ENCODE data around the gene TENM4. TPM values are rescaled to one million over a fixed set of nuclear protein-coding genes. Genes with fewer than 3 reads are reported as not detected.

The TENM4 gene
- total and polyA plus RNA-seq, 4 experiments from 2014 or later = 0.25 to 0.28 TPM; not detected in 2

DNA sequence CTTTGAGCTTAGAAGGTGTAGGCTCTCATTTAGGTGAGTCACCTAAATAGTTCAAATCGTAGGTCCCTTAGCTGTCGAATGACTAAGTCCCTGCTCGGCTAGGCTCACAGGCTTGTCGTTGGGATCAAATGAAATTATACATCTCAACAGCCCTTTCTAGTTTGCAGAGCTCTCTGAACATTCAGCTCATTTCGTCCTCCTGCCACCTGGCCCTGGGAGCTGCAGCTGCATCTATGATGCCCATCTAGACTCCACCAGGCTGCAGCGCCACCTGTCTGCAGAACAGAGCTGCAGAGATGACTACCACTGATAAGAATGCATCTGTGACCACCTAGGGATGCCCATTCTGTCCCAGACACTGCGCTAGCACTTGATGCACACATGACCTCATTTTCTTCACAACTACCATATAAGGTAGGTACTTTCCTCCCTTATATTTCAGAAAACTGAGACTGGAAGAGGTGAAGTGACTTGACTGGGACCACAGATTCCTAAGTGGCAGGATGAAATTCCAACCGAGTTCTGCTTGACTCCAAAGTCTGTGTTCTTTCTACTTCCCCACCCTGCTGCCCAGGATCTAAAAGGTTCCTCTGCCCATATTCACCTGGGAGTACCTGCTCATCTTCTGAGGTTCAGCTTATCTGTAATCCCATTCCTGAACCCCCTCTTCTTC is 725.1 kb downstream of the TENM4 start:
- H3K27me3 Mint-ChIP-seq = peaks cover 2% of the 10 kb centered on the region in 2 donors
- H3K4me1 Mint-ChIP-seq = no peaks in the 10 kb centered on the region
- Histone ChIP-seq H3K27ac (ENCODE audit: low read depth, low read length) (no peak overlapping the region), H3K36me3 (ENCODE audit: insufficient read depth, low read length) (no peaks in the 10 kb centered on the region), H3K9me3 (ENCODE audit: control insufficient read depth in 1 of 2, low read length in 2 of 2) (no peaks in the 10 kb centered on the region), H3K4me3 (ENCODE audit: low read length in 2 of 2) (no peak overlapping the region), H3K4me1 (ENCODE audit: insufficient read depth, low read length) (no peaks in the 10 kb centered on the region), H3K27me3 (ENCODE audit: insufficient read depth, low read length) (no peaks in the 10 kb centered on the region)
- no peak for DNase-seq
- H3K27ac Mint-ChIP-seq = peak overlapping the region in 1 of 7 donors; percentile 39
- ChIA-PET POLR2A (ENCODE audit: partially characterized antibody) (no interaction called here), CTCF (ENCODE audit: partially characterized antibody) (interaction anchor here (1.0 to 1.2 kb wide), 5 partner anchors 10 to 70 kb away, joined by 3 to 6 read pairs (median 3); no protein-coding TSS in a partner anchor)
- intact Hi-C loops (cut with micrococcal nuclease) = no loop called here
- no peaks in the 10 kb centered on the region for H3K9me3 Mint-ChIP-seq
- no peaks in the 10 kb centered on the region for H3K36me3 Mint-ChIP-seq
- H3K4me3 Mint-ChIP-seq = no peak overlapping the region

DNA sequence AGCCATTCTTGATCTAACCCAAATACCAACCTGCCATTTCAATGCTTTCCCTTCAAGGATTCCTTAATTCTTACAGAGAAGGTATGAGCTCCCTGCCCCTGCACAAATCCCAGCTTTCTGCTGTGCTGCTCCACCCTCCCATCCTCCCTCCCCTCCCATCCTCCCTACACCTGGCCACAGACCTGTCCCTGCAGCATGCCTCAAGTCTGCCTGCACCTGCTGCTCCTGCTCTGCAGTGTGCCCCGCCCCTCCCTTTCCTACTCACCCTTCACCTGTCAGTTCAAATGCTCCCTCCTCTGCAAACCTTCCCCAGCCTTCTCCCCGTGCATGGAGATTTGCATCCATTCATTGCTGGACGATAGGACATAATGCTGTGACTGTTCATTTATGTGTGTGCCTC is 726.3 kb downstream of the TENM4 start:
- Mint-ChIP-seq H3K36me3 (no peaks in the 10 kb centered on the region), H3K4me3 (no peak overlapping the region), H3K27ac (no peak overlapping the region), H3K27me3 (peaks cover 2 to 5% of the 10 kb centered on the region in 2 donors), H3K4me1 (no peaks in the 10 kb centered on the region), H3K9me3 (no peaks in the 10 kb centered on the region)
- CTCF ChIA-PET (ENCODE audit: partially characterized antibody) = interaction anchor here (1.0 kb wide), 1 partner anchor 11 kb away, joined by 3 read pairs; no protein-coding TSS in a partner anchor
- H3K36me3 ChIP-seq (ENCODE audit: insufficient read depth, low read length) = no peaks in the 10 kb centered on the region
- POLR2A ChIA-PET (ENCODE audit: partially characterized antibody) = no interaction called here
- H3K27ac ChIP-seq (ENCODE audit: low read depth, low read length) = no peak overlapping the region
- no peak for DNase-seq
- no peaks in the 10 kb centered on the region for H3K9me3 ChIP-seq (ENCODE audit: control insufficient read depth in 1 of 2, low read length in 2 of 2)
- H3K4me1 ChIP-seq (ENCODE audit: insufficient read depth, low read length) = no peaks in the 10 kb centered on the region
- H3K4me3 ChIP-seq (ENCODE audit: low read length in 2 of 2) = no peak overlapping the region
- H3K27me3 ChIP-seq (ENCODE audit: insufficient read depth, low read length) = no peaks in the 10 kb centered on the region
- intact Hi-C loops (cut with micrococcal nuclease) = no loop called here

DNA sequence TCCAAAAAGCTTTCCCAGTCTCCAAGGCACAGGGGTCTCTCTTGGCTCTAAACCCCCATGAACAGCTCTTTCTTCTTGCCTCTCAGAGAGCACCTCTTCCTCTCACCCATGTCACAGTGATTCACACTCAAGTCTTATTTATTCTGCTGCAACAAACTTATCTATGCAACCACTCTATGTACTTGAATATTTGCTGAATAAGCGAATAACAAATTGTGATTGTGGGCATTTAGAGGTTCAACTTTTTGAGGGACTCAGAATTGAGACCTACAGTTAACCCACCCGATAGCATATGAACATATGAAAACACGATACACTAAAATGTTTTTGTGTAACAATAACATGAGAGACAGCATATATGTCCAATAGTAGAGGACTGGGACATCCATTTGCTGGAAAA is 729.1 kb downstream of the TENM4 start:
- POLR2A ChIA-PET (ENCODE audit: partially characterized antibody) = no interaction called here
- Histone ChIP-seq H3K9me3 (ENCODE audit: control insufficient read depth in 1 of 2, low read length in 2 of 2) (no peaks in the 10 kb centered on the region), H3K27ac (ENCODE audit: low read depth, low read length) (no peak overlapping the region), H3K27me3 (ENCODE audit: insufficient read depth, low read length) (no peaks in the 10 kb centered on the region), H3K36me3 (ENCODE audit: insufficient read depth, low read length) (no peaks in the 10 kb centered on the region), H3K4me1 (ENCODE audit: insufficient read depth, low read length) (no peaks in the 10 kb centered on the region), H3K4me3 (ENCODE audit: low read length in 2 of 2) (no peak overlapping the region)
- intact Hi-C loops (cut with micrococcal nuclease) = no loop called here
- no peaks in the 10 kb centered on the region for H3K9me3 Mint-ChIP-seq
- H3K36me3 Mint-ChIP-seq = no peaks in the 10 kb centered on the region
- H3K4me1 Mint-ChIP-seq = no peaks in the 10 kb centered on the region
- no peak for DNase-seq
- no peak overlapping the region for H3K27ac Mint-ChIP-seq
- H3K4me3 Mint-ChIP-seq = no peak overlapping the region
- H3K27me3 Mint-ChIP-seq = peaks cover 5 to 6% of the 10 kb centered on the region in 2 donors
- CTCF ChIA-PET (ENCODE audit: partially characterized antibody) = no interaction called here

DNA sequence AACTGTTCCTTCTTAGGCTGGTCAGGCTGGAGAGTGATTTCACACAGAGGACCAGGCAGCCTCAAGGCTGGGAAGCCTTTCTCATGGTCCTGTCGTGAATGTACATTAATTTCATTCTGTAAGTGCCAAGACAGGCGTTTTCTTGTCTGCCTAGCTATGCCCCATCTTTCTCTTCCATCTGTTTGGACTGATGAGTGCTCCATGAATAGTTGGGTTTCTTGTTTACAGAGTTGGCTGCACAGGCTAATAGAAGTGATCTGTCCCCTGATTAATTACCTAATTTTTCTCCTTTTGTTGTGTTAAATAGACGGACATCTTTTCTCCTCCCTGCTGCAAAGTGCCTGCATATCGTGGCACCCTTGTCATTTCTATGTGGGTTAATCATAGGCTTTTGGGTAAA is 730.4 kb downstream of the TENM4 start:
- POLR2A ChIA-PET (ENCODE audit: partially characterized antibody) = no interaction called here

DNA sequence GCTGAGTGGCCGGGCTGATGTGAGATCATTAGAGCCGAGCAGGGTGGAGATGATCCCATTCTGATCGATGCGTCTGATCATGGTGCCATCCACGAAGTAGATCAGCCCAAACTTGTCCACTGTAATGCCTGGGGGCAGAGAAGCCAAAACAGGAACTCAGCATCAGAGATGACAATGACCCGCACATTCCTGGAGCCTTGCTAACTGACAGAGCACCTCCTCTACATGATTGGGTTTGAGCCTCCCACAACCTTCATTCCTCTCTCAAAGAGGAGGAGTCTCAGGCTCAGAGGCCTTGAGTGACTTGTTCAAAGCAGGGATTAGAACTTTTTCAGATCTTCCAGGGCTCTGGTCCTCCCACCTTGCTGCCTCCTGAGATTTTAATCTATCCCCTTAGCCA is 732.4 kb downstream of the TENM4 start:
- DNase-seq = no peak
- no peaks in the 10 kb centered on the region for H3K9me3 ChIP-seq (ENCODE audit: control insufficient read depth in 1 of 2, low read length in 2 of 2)
- no peaks in the 10 kb centered on the region for H3K36me3 ChIP-seq (ENCODE audit: insufficient read depth, low read length)
- H3K4me3 Mint-ChIP-seq = no peak overlapping the region
- peaks cover 5 to 6% of the 10 kb centered on the region in 2 donors for H3K27me3 Mint-ChIP-seq
- POLR2A ChIA-PET (ENCODE audit: partially characterized antibody) = no interaction called here
- no peak overlapping the region for H3K27ac ChIP-seq (ENCODE audit: low read depth, low read length)
- no peak overlapping the region for H3K27ac Mint-ChIP-seq
- H3K27me3 ChIP-seq (ENCODE audit: insufficient read depth, low read length) = no peaks in the 10 kb centered on the region
- H3K9me3 Mint-ChIP-seq = no peaks in the 10 kb centered on the region
- no peaks in the 10 kb centered on the region for H3K4me1 ChIP-seq (ENCODE audit: insufficient read depth, low read length)
- H3K4me1 Mint-ChIP-seq = no peaks in the 10 kb centered on the region
- no peak overlapping the region for H3K4me3 ChIP-seq (ENCODE audit: low read length in 2 of 2)
- intact Hi-C loops (cut with micrococcal nuclease) = no loop called here
- no peaks in the 10 kb centered on the region for H3K36me3 Mint-ChIP-seq
- CTCF ChIA-PET (ENCODE audit: partially characterized antibody) = no interaction called here

More for the DNA sequence above, 730.4 kb downstream of the TENM4 start:
- no peak for DNase-seq
- Histone ChIP-seq H3K9me3 (ENCODE audit: control insufficient read depth in 1 of 2, low read length in 2 of 2) (no peaks in the 10 kb centered on the region), H3K4me1 (ENCODE audit: insufficient read depth, low read length) (no peaks in the 10 kb centered on the region), H3K4me3 (ENCODE audit: low read length in 2 of 2) (no peak overlapping the region), H3K27me3 (ENCODE audit: insufficient read depth, low read length) (no peaks in the 10 kb centered on the region), H3K36me3 (ENCODE audit: insufficient read depth, low read length) (no peaks in the 10 kb centered on the region), H3K27ac (ENCODE audit: low read depth, low read length) (no peak overlapping the region)
- H3K27me3 Mint-ChIP-seq = peaks cover 5 to 6% of the 10 kb centered on the region in 2 donors
- H3K4me1 Mint-ChIP-seq = no peaks in the 10 kb centered on the region
- no peaks in the 10 kb centered on the region for H3K9me3 Mint-ChIP-seq
- H3K27ac Mint-ChIP-seq = no peak overlapping the region
- H3K4me3 Mint-ChIP-seq = no peak overlapping the region
- no peaks in the 10 kb centered on the region for H3K36me3 Mint-ChIP-seq
- CTCF ChIA-PET (ENCODE audit: partially characterized antibody) = no interaction called here
- intact Hi-C loops (cut with micrococcal nuclease) = no loop called here

DNA sequence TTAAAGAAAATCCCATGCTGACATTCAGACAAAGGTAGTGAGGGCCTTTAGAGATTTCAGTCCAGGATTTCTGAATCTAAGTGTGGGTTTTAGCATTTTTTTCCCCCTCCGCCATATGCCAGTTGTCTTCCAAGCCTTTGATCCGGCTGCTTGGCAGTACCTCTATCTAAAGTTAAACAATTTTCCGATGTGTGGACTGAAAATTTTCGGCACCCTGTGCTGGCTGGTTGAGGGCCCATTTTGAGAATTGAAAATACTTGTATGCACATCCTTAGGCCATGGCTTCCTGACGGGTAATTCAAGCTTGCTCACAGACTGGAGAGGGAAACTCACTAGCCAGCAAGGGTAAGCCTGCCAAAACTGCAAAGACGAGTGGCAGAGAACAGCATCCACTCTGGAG is 734.3 kb downstream of the TENM4 start:
- DNase-seq = no peak
- ChIA-PET CTCF (ENCODE audit: partially characterized antibody) (no interaction called here), POLR2A (ENCODE audit: partially characterized antibody) (no interaction called here)
- Histone ChIP-seq H3K4me3 (ENCODE audit: low read length in 2 of 2) (no peak overlapping the region), H3K9me3 (ENCODE audit: control insufficient read depth in 1 of 2, low read length in 2 of 2) (no peaks in the 10 kb centered on the region), H3K36me3 (ENCODE audit: insufficient read depth, low read length) (no peaks in the 10 kb centered on the region), H3K4me1 (ENCODE audit: insufficient read depth, low read length) (no peaks in the 10 kb centered on the region), H3K27me3 (ENCODE audit: insufficient read depth, low read length) (peaks cover 3% of the 10 kb centered on the region), H3K27ac (ENCODE audit: low read depth, low read length) (no peak overlapping the region)
- H3K27me3 Mint-ChIP-seq = peaks cover 2 to 6% of the 10 kb centered on the region in 2 donors
- H3K4me3 Mint-ChIP-seq = no peak overlapping the region
- H3K4me1 Mint-ChIP-seq = no peaks in the 10 kb centered on the region
- H3K9me3 Mint-ChIP-seq = no peaks in the 10 kb centered on the region
- H3K36me3 Mint-ChIP-seq = no peaks in the 10 kb centered on the region
- intact Hi-C loops (cut with micrococcal nuclease) = no loop called here
- H3K27ac Mint-ChIP-seq = no peak overlapping the region

DNA sequence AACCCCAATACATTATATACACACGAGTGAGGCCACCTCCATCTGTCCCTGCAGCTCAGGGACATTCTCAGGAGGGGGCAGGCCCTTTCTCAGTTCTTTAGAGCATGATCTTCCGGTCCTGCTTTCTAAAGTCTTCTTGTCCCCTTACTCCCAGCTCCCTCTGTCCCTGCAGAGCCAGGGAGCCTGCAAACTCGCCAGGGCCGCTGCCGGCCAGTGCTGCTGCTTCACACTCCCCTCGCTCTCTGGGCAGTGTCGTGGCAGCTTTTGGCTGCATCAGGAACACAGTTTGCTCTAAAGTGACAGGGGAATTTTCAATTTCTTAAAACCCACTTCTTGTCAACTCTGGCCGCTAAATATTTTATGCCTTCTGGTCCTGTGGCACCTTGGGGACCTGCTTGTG is 736.0 kb downstream of the TENM4 start:
- H3K9me3 Mint-ChIP-seq = no peaks in the 10 kb centered on the region
- H3K4me3 Mint-ChIP-seq = no peak overlapping the region
- ChIA-PET CTCF (ENCODE audit: partially characterized antibody) (no interaction called here), POLR2A (ENCODE audit: partially characterized antibody) (no interaction called here)
- no peak overlapping the region for H3K27ac Mint-ChIP-seq
- no peak for DNase-seq
- H3K4me1 Mint-ChIP-seq = no peaks in the 10 kb centered on the region
- intact Hi-C loops (cut with micrococcal nuclease) = no loop called here
- no peaks in the 10 kb centered on the region for H3K36me3 ChIP-seq (ENCODE audit: insufficient read depth, low read length)
- H3K4me1 ChIP-seq (ENCODE audit: insufficient read depth, low read length) = no peaks in the 10 kb centered on the region
- peaks cover 4% of the 10 kb centered on the region for H3K27me3 ChIP-seq (ENCODE audit: insufficient read depth, low read length)
- no peak overlapping the region for H3K27ac ChIP-seq (ENCODE audit: low read depth, low read length)
- H3K27me3 Mint-ChIP-seq = peaks cover 0 to 6% of the 10 kb centered on the region in 2 donors
- H3K4me3 ChIP-seq (ENCODE audit: low read length in 2 of 2) = no peak overlapping the region
- no peaks in the 10 kb centered on the region for H3K36me3 Mint-ChIP-seq
- no peaks in the 10 kb centered on the region for H3K9me3 ChIP-seq (ENCODE audit: control insufficient read depth in 1 of 2, low read length in 2 of 2)

Data from CD4-positive, alpha-beta memory T cell (primary cell).